A549 (cell line): Measurements from ENCODE around the gene THADA.

ENCODE experiments used
- FOSL2 ChIP-seq, 2 experiments: fragments of 450-650 bp in 1 of 2; fragments of >200 bp in 1 of 2; sonication (Bioruptor Twin) in 1 of 2; formaldehyde crosslinking; IDR thresholded peaks; 2 replicates each; pipeline versions ENCODE4 v1.5.0 to v1.6.1; 2016 to 2020; ENCODE audit warnings: mild to moderate bottlenecking in 1 of 2, moderate library complexity in 1 of 2
- MAFK ChIP-seq: fragments of 450-650 bp; IDR thresholded peaks from 2 replicates; pipeline ENCODE4 v1.6.1; 2014; ENCODE audit not compliant: partially characterized antibody
- PHF8 ChIP-seq: fragments of 200-600 bp; sonication (generic); IDR thresholded peaks from 2 replicates; pipeline ENCODE4 v1.6.1; 2016; ENCODE audit warnings: low read depth, mild to moderate bottlenecking, antibody characterized with exemption, moderate library complexity, borderline replicate concordance
- POLR2A ChIP-seq: IDR thresholded peaks from 2 replicates; pipeline ENCODE4 v1.6.1; 2012; ENCODE audit warnings: mild to moderate bottlenecking, low read length
- RAD21 ChIP-seq, 2 experiments: fragments of >200 bp in 1 of 2; sonication (Bioruptor Twin) in 1 of 2; formaldehyde crosslinking in 1 of 2; IDR thresholded peaks in 1 of 2; conservative IDR thresholded peaks in 1 of 2; 2 replicates in 1 of 2; 3 replicates in 1 of 2; pipeline ENCODE4 v1.6.1; 2012 to 2018; ENCODE audit warnings: inconsistent platforms in 1 of 2
- TF ChIP-seq, protein P1 (sequence below): fragments of >200 bp; sonication (Bioruptor Twin); formaldehyde crosslinking; IDR thresholded peaks from 3 replicates; pipeline ENCODE4 v1.5.1; 2016
- TF ChIP-seq, protein P2 (sequence below): fragments of 200-600 bp; sonication (generic); IDR thresholded peaks from 2 replicates; pipeline ENCODE4 v1.6.1; 2016; ENCODE audit warnings: antibody characterized with exemption, mild to moderate bottlenecking, moderate library complexity
- TF ChIP-seq, protein P3 (sequence below): fragments of 450-650 bp; IDR thresholded peaks from 2 replicates; pipeline ENCODE4 v1.6.1; 2014; ENCODE audit warnings: antibody characterized with exemption

- TF ChIP-seq POLR2A: no peak
- TF ChIP-seq FOSL2 (IDR thresholded peaks at IDR 0.05): no peak
- TF ChIP-seq FOSL2 (CRISPR knock-in tag; IDR thresholded peaks at IDR 0.05): no peak
- TF ChIP-seq RAD21 (conservative IDR thresholded peaks at IDR 0.05 in 1 of 2, IDR thresholded peaks at IDR 0.05 in 1 of 2): no peak
- TF ChIP-seq, protein P1, sequence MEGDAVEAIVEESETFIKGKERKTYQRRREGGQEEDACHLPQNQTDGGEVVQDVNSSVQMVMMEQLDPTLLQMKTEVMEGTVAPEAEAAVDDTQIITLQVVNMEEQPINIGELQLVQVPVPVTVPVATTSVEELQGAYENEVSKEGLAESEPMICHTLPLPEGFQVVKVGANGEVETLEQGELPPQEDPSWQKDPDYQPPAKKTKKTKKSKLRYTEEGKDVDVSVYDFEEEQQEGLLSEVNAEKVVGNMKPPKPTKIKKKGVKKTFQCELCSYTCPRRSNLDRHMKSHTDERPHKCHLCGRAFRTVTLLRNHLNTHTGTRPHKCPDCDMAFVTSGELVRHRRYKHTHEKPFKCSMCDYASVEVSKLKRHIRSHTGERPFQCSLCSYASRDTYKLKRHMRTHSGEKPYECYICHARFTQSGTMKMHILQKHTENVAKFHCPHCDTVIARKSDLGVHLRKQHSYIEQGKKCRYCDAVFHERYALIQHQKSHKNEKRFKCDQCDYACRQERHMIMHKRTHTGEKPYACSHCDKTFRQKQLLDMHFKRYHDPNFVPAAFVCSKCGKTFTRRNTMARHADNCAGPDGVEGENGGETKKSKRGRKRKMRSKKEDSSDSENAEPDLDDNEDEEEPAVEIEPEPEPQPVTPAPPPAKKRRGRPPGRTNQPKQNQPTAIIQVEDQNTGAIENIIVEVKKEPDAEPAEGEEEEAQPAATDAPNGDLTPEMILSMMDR: no peak
- TF ChIP-seq PHF8: no peak
- TF ChIP-seq, protein P2, sequence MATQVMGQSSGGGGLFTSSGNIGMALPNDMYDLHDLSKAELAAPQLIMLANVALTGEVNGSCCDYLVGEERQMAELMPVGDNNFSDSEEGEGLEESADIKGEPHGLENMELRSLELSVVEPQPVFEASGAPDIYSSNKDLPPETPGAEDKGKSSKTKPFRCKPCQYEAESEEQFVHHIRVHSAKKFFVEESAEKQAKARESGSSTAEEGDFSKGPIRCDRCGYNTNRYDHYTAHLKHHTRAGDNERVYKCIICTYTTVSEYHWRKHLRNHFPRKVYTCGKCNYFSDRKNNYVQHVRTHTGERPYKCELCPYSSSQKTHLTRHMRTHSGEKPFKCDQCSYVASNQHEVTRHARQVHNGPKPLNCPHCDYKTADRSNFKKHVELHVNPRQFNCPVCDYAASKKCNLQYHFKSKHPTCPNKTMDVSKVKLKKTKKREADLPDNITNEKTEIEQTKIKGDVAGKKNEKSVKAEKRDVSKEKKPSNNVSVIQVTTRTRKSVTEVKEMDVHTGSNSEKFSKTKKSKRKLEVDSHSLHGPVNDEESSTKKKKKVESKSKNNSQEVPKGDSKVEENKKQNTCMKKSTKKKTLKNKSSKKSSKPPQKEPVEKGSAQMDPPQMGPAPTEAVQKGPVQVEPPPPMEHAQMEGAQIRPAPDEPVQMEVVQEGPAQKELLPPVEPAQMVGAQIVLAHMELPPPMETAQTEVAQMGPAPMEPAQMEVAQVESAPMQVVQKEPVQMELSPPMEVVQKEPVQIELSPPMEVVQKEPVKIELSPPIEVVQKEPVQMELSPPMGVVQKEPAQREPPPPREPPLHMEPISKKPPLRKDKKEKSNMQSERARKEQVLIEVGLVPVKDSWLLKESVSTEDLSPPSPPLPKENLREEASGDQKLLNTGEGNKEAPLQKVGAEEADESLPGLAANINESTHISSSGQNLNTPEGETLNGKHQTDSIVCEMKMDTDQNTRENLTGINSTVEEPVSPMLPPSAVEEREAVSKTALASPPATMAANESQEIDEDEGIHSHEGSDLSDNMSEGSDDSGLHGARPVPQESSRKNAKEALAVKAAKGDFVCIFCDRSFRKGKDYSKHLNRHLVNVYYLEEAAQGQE: no peak
- TF ChIP-seq, protein P3, sequence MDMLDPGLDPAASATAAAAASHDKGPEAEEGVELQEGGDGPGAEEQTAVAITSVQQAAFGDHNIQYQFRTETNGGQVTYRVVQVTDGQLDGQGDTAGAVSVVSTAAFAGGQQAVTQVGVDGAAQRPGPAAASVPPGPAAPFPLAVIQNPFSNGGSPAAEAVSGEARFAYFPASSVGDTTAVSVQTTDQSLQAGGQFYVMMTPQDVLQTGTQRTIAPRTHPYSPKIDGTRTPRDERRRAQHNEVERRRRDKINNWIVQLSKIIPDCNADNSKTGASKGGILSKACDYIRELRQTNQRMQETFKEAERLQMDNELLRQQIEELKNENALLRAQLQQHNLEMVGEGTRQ: no peak
- no peak for TF ChIP-seq MAFK
These were observed 394.3 kb downstream of the THADA start for GRCh38 chr2:43201497-43201896.
